HG02840 (cell line): ENCODE results near the gene FADS6.

Experiments used
- ATAC-seq: cut with Tn5 transposase; IDR thresholded peaks from one replicate; pipeline ENCODE4 v1.9.1; 2021; ENCODE audit warnings: mild to moderate bottlenecking, moderate library complexity, moderate number of reproducible peaks; ENCODE audit not compliant: unreplicated experiment, low FRiP score

Gene FADS6, protein sequence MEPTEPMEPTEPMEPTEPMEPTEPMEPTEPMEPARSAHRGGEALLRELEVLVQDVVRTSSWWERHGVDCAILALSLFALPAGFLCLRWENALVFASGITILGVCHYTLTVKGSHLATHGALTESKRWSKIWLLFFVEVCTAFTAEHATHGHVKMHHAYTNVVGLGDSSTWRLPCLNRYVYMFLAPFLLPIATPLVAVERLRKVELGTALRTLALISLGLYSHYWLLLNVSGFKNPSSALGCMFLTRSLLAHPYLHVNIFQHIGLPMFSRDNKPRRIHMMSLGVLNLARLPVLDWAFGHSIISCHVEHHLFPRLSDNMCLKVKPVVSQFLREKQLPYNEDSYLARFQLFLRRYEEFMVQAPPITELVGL

DNA sequence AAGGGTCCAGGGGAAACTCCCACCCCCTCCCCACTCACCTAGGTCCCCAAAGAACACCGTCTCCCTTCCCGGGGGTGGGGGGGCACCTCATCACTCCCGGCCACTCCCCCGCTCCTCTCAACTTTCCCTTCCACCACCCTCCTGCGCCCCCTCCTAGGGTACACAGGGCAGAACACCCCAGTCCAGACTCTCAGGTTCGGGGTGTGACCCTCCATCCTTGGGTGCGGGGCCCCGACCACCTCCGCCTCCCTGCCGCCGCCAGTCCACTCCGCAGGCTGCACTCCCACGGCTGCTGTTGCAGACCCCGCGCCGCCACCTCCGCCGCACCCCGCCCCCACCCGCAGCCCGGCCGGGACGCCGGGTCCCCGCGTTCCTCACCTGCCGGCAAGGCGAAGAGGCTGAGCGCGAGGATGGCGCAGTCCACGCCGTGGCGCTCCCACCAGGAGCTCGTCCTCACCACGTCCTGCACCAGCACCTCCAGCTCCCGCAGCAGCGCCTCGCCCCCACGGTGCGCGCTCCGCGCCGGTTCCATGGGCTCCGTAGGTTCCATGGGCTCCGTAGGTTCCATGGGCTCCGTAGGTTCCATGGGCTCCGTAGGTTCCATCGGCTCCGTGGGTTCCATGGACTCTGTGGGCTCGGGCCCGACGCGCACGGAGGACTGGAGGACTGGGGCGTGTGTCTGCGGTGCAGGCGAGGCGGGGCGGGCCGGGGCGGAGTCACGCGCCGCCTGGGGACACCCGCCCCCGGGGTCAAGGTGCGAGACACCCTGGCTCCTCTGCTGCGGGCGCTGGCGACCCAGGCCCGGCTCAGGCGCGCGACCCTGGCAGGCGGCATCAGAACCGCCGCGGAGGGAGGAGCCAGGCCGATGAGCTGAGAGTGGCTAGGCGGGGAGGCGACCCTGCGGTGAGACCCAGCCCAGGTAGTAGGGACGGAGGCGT is at the start of gene FADS6:
Gene FADS6, minus strand, starts transcription at position 660 of the 938 bp plus-strand sequence. Its CDS starts 38 bp downstream, at position 622.
- ATAC-seq: no peak

DNA sequence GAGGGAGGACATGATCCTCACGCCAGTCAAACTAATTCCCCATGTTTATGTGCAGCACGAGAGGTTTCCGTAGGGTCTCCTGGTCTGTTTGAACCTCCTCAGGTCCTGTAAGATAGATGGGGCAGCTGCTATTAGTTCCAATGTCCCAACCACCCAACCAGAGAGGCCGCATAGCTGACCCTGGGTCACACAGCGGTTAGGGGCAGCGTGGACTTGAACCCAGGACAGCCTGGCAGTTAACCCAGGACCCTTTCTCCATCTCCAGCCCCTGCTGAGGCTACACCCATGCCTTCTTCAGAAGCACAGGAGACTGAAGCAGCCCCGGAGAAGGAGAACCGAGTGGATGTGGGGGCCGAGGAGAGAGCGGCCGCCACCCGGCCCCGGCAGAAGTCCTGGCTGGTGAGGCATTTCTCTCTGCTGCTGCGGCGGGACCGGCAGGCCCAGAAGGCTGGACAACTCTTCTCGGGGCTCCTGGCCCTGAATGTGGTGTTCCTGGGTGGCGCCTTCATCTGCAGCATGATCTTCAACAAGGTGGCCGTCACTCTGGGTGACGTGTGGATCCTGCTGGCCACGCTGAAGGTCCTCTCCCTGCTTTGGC is 47.8 kb upstream of the FADS6 start:
- no peak for ATAC-seq

DNA sequence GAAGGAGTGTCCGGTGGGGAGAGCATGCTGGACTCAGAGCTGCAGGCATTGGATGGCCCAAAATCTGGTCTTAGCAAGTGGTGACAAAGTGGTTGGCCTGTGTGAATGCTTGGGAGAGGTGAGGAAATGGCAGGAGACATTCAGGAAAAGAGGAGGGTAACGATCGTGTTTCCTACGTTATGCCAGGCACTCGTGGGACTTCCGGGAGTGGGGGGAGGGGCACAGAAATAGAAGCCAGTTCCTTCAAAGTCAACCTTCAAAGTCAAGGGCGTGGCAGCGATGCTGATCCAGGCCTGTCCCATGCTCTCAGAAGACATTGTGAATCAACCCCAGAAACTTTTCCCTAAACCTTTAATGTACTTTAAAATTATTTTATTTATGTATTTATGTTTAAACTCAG is 46.1 kb upstream of the FADS6 start:
- ATAC-seq: no peak

DNA sequence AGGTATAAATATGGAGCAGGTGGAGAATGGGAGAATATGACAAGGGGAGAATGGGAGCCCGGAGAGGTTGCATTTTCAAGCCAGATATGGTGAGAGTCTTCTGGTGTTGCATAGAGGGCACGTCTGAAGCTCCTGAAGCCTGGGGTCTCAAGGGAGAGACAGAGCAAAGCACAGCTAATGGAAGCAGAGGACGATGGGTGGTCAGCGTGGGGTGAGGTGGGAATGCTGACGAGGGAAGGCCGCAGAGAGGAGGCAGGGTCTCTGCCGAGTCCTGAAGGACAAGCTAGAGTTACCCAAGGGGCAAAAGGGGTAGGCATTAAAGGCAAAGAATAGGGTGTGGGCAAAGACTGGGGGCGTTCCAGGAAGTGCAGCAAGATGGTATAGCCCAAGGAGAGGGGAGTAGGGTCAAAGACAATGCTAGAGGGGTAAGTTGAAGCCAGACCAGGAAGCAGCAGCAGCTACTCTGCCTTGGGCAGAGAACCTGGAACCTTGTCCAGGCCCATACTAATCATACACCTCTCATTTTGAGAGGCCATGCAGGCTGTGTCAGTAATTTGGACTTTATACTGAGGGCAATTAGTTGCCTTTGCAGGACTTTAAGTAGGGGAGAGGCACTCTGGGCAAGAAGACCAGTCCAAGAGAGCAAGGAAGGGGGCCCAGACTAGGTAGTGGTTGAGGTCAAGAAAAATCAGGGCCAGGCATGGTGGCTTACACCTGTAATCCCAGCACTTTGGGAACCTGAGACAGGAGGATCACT is 44.9 kb upstream of the FADS6 start:
- ATAC-seq: no peak

DNA sequence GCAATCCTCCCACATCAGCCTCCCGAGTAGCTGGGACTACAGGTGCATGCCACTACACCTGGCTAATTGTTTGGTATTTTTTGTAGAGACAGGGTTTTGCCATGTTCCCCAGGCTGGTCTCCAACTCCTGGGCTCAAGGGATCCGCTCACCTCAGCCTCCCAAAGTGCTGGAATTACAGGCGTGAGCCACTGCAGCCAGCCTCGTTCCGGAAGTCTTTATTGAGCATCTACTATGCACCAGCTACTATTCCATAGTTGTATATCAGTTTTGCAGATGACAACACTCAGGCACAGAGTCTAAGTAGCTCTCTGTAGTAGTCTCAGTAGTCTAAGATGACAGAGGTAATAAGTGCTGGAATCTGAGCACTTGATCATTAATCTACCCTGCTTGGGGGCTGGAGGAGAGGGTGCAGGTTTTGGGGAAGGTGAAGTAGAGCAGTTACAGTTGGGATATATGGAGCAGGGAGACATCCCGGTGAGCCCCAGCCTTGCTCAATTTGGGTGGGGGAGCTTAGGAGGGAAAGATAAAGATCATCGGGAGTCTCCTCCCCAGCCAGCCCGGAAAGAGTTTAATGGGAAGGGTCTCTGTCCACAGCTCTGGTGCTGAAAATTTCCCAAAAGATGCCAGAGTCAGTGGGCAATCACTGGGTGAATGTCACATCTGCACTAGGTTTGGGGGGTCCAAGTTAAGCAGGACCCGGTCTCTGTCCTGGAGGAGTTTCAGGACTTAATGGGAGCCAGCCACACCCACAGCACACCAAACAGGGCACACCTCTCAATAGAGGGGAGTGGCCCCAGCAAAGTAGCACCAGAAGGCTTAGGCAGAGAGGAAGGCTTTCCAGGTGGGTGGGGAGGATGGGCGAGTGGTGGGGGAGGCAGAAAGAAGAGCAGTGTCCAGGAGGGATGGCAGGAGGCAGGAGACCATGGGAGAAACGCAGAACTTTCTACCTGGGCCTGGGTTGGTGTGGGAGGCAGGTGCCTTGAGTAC is 43.9 kb upstream of the FADS6 start:
- no peak for ATAC-seq

DNA sequence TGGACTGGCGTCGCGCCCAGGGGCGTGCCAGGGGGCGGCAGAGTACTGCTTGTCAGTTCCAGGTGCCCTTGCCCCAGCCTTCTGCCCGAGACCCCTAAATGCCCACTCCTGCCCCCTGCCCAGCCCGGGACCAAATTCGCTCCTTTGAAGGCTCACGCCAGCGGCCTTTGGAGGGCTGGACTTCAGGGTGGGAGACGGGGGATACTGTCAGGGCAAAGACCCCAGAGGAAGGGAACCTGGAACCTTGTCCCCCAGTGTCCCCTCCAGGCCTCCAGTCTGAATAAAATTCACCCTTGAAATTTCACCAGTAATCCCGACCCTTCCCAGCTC is 43.0 kb upstream of the FADS6 start:
- ATAC-seq: no peak

DNA sequence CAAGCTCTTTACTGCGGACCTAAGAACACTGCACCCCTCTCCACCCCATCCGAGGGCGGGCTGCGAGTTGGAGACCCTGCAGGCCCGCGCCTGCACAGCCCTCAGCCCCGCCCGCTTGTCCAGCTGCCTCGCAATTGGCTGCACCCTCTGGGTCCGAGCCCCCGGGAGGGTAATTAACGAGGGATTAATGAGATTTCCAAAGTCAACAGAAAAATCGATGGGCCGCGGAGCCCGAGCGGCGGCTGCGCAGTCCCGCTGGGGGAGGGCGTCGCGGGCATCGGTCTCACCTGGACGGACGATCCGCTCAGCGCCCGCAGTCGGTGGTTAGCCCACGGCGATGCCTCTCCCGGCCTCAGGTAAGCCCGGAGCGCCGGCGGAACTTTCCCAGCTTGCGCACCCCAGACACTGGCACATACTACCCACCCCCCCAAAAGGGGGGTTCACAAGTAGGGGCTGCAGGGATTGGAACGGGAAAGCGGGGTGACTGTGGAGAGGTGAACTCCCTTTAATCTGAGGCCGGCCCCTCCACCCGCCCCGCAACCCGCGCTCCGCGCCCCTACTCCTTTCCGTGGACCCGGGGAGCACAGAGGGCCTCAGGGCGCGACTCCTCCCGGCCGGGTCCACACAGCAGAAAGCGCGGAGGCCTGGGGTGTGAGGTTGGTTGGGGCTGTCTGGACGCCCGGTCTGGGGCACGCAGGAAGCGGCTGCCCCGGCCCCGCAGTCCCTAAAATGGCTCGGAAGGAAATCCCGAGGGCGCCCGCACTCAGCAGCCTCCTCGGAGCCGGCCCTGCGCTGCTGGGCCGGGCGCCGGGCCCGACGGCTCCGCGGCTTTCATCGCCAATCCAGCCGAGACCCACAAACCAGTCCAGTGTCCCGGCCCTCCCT is 42.4 kb upstream of the FADS6 start, which contains the start of gene OTOP3:
Gene OTOP3, plus strand, starts transcription at position 314 of the 885 bp plus-strand sequence. Its CDS starts 24 bp downstream, at position 338.
- ATAC-seq: no peak

DNA sequence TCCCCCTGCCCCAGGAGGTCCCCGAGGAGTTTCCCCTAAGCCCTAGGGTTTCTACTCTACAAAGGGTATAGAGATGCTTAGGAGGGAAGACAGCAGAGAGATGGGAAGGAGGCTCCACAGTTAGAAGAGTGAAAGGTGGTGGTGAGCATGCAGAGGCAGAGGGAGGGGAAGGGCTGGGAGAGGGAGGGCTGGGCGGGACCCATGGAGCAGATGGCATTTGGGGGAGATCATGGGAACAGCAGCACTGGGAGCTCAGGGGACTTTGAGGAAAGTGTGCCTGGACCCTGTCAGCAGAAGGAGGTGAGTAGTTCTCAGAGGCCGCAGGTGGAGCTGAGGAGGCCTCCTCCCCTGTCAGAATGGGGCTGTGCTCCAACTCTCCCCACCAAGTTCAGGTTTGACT is 41.6 kb upstream of the FADS6 start:
- no peak for ATAC-seq

DNA sequence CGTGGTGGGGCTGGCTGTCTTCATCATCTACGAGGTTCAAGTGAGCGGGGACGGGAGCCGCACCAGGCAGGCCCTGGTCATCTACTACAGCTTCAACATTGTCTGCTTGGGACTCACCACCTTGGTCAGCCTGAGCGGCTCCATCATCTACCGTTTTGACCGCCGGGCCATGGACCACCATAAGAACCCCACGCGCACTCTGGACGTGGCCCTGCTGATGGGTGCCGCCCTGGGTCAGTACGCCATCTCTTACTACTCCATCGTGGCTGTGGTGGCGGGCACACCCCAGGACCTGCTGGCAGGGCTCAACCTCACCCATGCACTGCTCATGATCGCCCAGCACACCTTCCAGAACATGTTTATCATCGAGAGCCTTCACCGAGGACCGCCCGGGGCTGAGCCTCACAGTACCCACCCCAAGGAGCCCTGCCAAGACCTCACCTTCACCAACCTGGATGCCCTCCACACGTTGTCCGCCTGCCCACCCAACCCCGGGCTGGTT is 37.2 kb upstream of the FADS6 start:
- ATAC-seq: no peak

DNA sequence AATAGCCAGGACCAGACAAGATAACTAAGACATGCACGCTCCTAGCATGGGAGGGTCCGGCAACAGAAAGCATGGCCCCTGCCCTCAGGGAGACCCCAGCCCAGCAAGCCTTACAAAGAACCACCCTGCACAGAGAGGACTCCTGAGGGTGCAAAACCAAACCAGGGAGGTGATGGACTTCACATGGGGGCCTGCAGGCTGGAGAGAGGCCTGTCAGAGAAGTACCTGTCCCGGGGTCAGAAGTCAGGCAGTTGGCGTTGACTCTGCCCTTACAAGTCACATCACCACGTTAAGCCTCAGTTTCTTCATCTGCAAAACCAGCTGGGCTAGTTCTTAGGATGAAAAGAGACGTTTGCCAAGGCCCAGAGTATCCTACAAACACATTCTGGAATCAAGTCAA is 35.4 kb upstream of the FADS6 start:
- no peak for ATAC-seq

DNA sequence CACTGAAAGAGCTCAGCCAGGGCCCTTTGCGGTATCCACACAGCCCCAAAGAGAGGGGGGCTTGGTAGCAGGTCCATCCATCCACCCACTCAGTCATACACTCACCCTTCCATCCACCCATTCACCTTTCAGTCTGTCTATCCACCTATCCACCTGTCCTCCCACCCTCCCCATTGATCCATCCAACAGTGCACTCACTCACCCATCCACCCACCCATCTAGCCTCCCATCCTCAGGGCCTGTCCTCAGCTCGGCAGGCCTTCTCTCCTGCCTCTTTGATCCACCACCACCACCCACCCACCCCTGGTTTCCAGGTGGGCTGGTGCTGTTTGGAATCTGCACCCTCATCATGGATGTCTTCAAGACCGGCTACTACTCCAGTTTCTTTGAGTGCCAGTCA is 31.8 kb upstream of the FADS6 start:
- ATAC-seq: no peak

DNA sequence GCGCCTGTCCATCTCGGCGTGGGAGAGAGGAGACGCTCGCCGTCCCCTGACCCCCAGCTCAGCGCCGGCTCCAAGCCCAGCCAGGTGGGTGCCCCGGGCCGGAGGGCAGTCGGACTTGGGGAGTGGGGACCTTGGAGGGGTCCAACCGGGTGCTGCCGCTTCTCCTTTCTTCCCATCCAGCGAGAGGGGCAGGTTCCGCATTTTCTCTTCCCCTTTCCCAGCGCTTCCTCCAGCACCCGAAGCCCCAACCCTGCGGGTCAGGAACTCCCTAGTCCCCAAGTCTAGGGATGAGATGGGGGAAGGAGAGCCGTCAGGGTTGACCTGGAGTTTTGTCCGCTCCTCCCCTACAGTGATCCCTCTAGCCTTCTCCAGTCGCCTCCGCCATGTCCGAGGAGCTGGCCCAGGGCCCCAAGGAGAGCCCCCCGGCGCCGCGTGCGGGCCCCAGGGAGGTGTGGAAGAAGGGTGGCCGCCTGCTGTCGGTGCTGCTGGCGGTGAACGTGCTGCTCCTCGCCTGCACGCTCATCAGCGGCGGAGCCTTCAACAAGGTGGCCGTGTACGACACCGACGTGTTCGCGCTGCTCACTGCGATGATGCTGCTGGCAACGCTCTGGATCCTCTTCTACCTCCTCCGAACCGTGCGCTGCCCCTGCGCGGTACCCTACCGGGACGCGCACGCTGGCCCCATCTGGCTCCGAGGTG is 31.0 kb upstream of the FADS6 start, which contains the start of gene OTOP2:
Gene OTOP2, plus strand, starts transcription at position 24 of the 699 bp plus-strand sequence. Its CDS starts 360 bp downstream, at position 384.
- no peak for ATAC-seq

DNA sequence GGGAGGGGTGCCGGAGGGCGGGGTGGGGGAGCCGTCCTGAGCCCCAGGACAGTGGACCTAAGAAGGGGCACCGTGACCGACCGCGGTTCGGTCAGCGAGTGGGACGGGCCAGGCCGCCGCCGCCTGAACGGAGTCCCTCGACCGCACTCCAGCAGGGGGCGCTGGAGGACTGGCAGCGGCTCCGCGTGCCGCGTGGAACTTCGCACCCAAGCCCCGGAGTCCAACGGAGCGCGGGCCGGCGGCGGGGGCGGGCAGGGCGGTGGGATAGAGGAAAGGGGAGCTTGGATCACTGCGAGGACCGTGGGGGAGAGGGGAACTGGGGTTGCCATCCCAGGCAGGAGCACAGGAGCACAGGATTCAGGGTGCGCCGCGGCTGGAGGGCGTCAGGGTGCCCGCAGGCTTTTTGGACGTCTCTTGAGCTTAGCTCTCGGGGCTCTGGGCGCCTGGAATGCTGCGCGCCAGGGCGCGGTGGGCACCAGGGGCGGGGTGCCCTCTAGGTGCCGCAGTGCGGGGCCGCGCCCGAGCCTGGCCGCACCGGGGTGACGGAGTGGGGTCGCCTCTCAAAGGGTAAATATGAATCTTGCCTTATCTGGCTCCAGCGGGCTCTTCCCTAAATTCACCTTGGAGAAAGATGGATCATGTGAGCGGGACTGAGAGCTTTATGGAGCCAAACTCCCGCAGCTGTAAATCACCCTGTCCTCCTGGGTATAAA is 30.3 kb upstream of the FADS6 start:
- ATAC-seq: no peak

DNA sequence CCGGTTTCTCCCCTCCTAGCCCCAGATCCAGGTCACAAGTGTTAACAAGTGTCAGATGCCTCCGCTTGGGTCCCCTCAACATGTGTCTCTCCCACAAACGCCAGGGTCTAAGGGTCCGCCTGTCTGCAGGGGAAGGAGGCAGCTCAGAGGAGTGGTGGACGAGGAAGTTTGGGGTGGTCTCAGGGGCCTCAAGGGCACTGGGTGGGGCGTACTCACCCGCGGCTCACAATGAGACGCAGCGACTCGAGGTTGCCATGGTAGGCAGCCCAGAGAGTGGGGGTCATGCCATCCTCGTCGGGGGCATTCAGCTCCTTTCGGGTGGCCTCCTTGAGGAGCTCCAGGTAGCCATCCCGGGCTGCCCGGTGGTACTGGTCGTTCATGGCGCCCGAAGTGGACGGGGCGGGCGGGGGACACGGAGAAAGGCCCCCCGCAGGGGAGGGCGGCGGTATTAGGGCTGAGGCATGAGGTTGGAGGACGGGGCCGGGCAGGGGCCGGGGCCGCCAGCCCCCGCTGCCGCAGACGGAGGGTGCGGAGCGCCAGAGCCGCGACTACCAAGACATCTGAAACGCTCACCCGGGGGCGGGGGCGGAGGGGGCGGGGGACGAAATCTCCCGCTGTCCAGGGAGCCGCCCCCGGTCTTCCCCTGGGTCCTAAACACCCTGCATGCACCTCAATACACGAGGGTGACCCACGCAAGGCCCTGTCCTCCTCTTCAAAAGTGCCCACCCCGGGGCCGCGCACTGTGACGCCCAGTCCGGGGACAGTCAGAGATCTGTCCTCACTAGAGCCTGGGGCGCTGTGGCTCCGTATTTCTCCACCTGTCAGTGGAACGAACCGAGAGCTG is 29.5 kb upstream of the FADS6 start, which contains the start of gene USH1G:
Gene USH1G, minus strand, starts transcription at position 562 of the 844 bp plus-strand sequence. Its CDS starts 182 bp downstream, at position 380.
- ATAC-seq: no peak

DNA sequence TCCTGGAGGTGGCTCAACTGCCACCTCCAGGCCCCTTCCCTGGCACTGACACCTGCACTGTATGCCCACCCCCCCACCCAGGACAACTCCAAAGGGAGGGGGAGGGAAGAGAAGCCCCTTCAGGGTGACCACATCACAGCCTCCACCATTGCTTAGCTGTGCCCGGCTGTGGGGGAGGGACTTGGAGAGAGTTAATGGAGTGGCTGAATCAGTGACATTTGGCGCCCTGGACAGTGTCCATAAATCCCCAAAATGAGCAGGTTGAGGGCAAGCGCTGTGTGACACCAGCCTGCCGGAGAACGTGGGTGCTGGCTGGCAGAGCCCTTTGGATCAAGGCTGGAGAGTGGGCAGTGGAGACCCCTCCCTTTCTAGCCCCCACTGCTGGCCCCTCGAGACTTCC is 28.7 kb upstream of the FADS6 start:
- no peak for ATAC-seq

DNA sequence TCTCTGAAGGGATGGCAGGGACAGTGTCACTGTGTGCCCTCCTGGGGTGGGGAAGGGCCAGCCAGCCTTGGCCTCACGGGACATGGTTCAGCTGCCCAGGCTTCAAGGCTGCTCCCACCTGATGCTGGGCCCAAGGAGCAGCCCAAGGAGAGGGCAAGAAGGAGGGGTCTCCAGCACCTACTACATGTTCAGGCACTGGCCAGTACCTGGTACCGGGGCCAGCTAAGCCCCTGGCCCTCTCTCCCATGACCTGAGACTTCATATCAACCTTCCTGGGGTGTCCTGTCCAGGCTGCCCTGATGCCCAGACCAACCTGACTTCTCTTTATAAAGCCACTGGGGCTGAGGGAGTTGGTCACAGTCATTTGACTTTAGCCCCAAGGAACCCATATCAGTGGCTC is 28.3 kb upstream of the FADS6 start:
- no peak for ATAC-seq
